Prostate gland (tissue), 2 donors: Measurements from ENCODE around the gene MBNL1. TPM values are rescaled to one million over a fixed set of nuclear protein-coding genes. Genes with fewer than 3 reads are reported as not detected.
"Not testable (repeated sequence)": the region's sequence is repeated elsewhere in the genome, so short reads cannot be mapped to it uniquely, and the experiment has no call there.

Experiments used
- DNase-seq: peaks from one replicate; pipeline ENCODE4 v3.0.0-alpha.2; 2019; ENCODE audit warnings: low spot score
- H3K27ac ChIP-seq, 2 donors: fragments of 200-600 bp; sonication (generic); 2 replicates each; pipeline ENCODE4 v1.5.1; 2017 to 2019
- H3K27me3 ChIP-seq: fragments of 200-600 bp; sonication (generic); replicated peaks from 2 replicates; pipeline ENCODE4 v1.5.1; 2019; ENCODE audit not compliant: insufficient read depth
- H3K36me3 ChIP-seq, 2 donors: fragments of 200-600 bp; sonication (generic); 1 replicate in 1 of 2; 2 replicates in 1 of 2; pipeline versions ENCODE4 v1.5.1 to v1.8.1; 2017 to 2019
- H3K4me1 ChIP-seq: fragments of 200-600 bp; sonication (generic); replicated peaks from 2 replicates; pipeline ENCODE4 v1.5.1; 2019
- H3K4me3 ChIP-seq, 2 donors: fragments of 200-600 bp; sonication (generic); 2 replicates each; pipeline ENCODE4 v1.5.1; 2017 to 2019
- H3K9me3 ChIP-seq: fragments of 200-600 bp; sonication (generic); 2 replicates; pipeline ENCODE4 v1.5.1; 2017
- POLR2A ChIP-seq: fragments of 450-650 bp; IDR thresholded peaks from one replicate; pipeline ENCODE4 v1.6.1; 2016; ENCODE audit warnings: antibody characterized with exemption, mild to moderate bottlenecking
- POLR2AphosphoS5 ChIP-seq: sonication (generic); formaldehyde crosslinking; IDR thresholded peaks from one replicate; pipeline ENCODE4 v1.6.1; 2017; ENCODE audit warnings: antibody characterized with exemption
- WGBS: methylation state at CpG from one replicate; pipeline ENCODE4 v1.1.5; 2018; 5-methylcytosine and 5-hydroxymethylcytosine counted together
- intact Hi-C: fragments of 100-400 bp; cut with DNase I; formaldehyde crosslinking; loops from one replicate; pipeline ENCODE4 v1.14.2; 2022
- total RNA-seq, 2 donors: library from RNA; depleted of rRNA; stranded (reverse); fragments of >200 nt; gene quantifications; one replicate each; pipeline ENCODE4 v1.1.0, GENCODE V29; 2016
- TF ChIP-seq, protein P1 (sequence below), 4 experiments: fragments of 200-600 bp in 2 of 4; fragments of 450-650 bp in 2 of 4; sonication (generic) in 2 of 4; IDR thresholded peaks; 1 replicate in 3 of 4; 2 replicates in 1 of 4; pipeline ENCODE4 v1.5.1; 2016 to 2019; ENCODE audit warnings: antibody characterized with exemption in 4 of 4, mild to moderate bottlenecking in 2 of 4, moderate library complexity in 2 of 4

MBNL1 gene
- total RNA-seq, 2 donors from 2014 or later: 131 to 226 TPM

DNA sequence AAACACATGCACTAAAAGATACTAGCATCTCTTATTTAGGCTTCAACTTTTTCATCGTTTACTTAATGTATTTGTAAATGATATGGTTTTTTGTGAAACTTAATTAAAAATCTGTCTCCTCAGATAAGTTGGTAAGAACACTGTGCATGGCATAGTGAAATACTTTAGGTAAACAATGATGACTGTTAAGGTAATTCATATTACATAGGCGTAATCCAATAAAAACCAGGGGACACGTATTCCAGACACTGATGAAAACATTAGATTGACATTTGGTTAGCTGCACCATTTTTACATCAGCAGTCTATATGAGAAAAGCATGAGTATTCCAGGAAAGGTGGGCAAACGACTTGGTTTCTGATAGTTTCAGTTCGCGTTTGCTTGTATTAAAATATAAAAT lies 170.0 kb downstream of the MBNL1 start:
- Histone ChIP-seq H3K4me1 (no peaks in the 10 kb centered on the region), H3K9me3 (no peaks in the 10 kb centered on the region), H3K27me3 (no peaks in the 10 kb centered on the region), H3K4me3 (no peak overlapping the region), H3K36me3 (no peaks in the 10 kb centered on the region), H3K27ac (no peak overlapping the region)
- WGBS: 79% methylated on average over 6 of the region's 6 CpGs
- TF ChIP-seq, protein P1, sequence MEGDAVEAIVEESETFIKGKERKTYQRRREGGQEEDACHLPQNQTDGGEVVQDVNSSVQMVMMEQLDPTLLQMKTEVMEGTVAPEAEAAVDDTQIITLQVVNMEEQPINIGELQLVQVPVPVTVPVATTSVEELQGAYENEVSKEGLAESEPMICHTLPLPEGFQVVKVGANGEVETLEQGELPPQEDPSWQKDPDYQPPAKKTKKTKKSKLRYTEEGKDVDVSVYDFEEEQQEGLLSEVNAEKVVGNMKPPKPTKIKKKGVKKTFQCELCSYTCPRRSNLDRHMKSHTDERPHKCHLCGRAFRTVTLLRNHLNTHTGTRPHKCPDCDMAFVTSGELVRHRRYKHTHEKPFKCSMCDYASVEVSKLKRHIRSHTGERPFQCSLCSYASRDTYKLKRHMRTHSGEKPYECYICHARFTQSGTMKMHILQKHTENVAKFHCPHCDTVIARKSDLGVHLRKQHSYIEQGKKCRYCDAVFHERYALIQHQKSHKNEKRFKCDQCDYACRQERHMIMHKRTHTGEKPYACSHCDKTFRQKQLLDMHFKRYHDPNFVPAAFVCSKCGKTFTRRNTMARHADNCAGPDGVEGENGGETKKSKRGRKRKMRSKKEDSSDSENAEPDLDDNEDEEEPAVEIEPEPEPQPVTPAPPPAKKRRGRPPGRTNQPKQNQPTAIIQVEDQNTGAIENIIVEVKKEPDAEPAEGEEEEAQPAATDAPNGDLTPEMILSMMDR (IDR thresholded peaks at IDR 0.05): no peak
- TF ChIP-seq POLR2AphosphoS5: no peak
- TF ChIP-seq POLR2A: no peak
- intact Hi-C loops: no loop called here
- DNase-seq: no peak

DNA sequence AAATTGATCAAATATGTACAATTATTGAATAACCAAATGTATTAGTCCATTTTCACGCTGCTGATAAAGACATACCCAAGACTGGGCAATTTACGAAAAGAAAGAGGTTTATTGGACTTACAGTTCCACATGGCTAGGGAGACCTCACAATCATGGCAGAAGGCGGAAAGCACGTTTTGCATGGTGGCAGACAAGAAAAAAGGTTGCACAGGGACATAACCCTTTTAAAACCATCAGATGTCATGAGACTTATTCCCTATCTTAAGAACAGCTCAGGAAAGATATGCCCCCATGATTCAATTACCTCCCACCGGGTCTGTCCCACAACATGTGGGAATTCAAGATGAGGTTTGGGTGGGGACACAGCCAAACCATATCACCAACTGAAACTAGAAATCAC lies 171.5 kb downstream of the MBNL1 start:
- DNase-seq, H3K4me1 ChIP-seq, H3K9me3 ChIP-seq, H3K4me3 ChIP-seq, H3K36me3 ChIP-seq, H3K27ac ChIP-seq, H3K27me3 ChIP-seq, intact Hi-C loops: not testable (repeated sequence)
- WGBS: 93% methylated on average over 5 of the region's 5 CpGs

DNA sequence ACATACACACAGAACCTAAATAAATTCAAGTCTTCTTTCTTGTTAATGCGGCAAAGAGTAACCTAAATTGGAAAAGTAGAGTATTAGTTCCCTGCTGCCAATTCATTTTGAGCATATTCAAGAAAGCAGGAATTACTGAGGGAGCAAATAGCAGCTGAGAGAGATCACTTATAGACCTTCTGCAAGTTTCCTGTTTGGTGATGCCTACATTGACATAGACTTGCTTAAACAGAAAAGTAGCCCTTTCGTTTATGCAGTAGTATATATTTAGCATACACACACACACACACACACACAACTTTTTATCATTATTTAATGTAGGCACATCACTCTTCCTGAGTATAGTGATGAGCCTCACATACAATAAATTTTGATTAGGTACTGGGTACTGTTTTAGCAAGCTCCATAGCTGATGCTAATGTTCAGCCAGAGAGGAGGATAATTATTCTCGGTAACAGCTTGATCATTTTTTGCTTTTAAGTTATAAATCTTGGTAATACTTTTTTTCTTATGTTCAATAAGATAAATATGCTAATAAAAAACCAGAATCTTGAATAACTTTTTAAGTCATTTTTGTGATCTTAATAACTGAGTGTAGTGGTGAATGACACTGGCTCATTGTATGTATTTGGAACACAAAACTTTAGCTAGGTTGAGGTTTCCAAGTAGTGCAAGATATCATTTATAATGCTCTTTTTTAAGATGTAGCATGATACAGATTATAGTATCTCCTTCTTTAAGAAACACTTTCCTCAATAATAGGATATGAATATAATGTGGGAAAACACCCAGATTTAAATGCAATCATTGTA lies 174.7 kb downstream of the MBNL1 start:
- TF ChIP-seq, protein P1 (IDR thresholded peaks at IDR 0.05): no peak
- no peak for TF ChIP-seq POLR2AphosphoS5
- TF ChIP-seq POLR2A: no peak
- Histone ChIP-seq H3K27me3 (no peaks in the 10 kb centered on the region), H3K4me3 (no peak overlapping the region), H3K9me3 (no peaks in the 10 kb centered on the region), H3K36me3 (no peaks in the 10 kb centered on the region), H3K27ac (no peak overlapping the region), H3K4me1 (no peaks in the 10 kb centered on the region)
- intact Hi-C loops: loop anchor here (2.0 kb wide), 1 partner anchor 175 kb away; the partner anchor contains the start of gene MBNL1
- 60% methylated on average over 3 of the region's 3 CpGs for WGBS
- no peak for DNase-seq

DNA sequence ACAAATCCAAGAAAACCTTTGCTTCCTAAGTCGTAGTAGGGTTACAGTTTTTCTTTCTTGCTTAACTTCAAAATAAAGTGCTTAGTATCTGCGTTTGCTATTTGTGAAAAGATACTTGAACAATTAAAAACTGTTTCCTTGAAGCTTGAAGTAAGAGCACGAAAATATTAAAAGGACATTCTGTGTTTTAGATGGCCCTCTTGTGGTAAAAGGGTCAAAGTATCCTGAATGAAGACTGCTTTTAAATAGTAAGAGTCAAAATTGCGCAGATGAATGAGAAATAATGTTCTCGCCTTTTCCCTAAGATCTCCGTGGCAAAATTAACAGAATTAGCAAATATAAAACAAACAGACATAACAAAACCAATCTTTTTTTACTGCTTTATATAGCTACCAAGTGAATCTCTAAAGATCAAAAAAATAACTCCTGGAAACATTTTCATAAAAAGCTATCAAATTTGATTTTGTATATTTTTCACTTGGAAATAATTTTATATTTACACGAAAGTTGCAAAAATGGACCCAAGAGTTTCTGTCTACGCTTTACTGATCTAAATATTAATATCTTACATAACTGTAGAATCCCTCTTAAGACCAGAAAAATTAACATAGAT lies 175.4 kb downstream of the MBNL1 start:
- H3K9me3 ChIP-seq: no peaks in the 10 kb centered on the region
- no peaks in the 10 kb centered on the region for H3K36me3 ChIP-seq
- TF ChIP-seq, protein P1 (IDR thresholded peaks at IDR 0.05): peak; percentile 62 to 86 (median 72)
- no peak for TF ChIP-seq POLR2A
- H3K4me3 ChIP-seq: no peak overlapping the region
- no peaks in the 10 kb centered on the region for H3K27me3 ChIP-seq
- WGBS: 29% methylated on average over 8 of the region's 8 CpGs
- H3K4me1 ChIP-seq: no peaks in the 10 kb centered on the region
- DNase-seq: no peak
- intact Hi-C loops: loop anchor here (2.0 kb wide), 1 partner anchor 175 kb away; the partner anchor contains the start of gene MBNL1
- no peak overlapping the region for H3K27ac ChIP-seq

DNA sequence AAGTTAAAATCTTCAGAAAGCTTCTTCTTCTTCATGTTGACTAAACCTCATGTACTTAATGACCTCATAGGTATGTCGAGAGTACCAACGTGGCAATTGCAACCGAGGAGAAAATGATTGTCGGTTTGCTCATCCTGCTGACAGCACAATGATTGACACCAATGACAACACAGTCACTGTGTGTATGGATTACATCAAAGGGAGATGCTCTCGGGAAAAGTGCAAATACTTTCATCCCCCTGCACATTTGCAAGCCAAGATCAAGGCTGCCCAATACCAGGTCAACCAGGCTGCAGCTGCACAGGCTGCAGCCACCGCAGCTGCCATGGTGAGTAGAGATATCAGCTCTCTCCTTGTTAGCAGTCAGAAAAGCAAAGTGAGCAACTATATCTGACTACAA lies 176.5 kb downstream of the MBNL1 start:
- H3K4me3 ChIP-seq: no peak overlapping the region
- no peak overlapping the region for H3K27ac ChIP-seq
- H3K36me3 ChIP-seq: no peaks in the 10 kb centered on the region
- DNase-seq: no peak
- WGBS: 75% methylated on average over 6 of the region's 6 CpGs
- TF ChIP-seq, protein P1 (IDR thresholded peaks at IDR 0.05): no peak
- TF ChIP-seq POLR2A (no peak), POLR2AphosphoS5 (no peak)
- no peaks in the 10 kb centered on the region for H3K9me3 ChIP-seq
- intact Hi-C loops: loop anchor here (2.0 to 5.0 kb wide), 2 partner anchors 176 to 368 kb away; partner anchors contain the start of gene MBNL1
- no peaks in the 10 kb centered on the region for H3K27me3 ChIP-seq
- H3K4me1 ChIP-seq: no peaks in the 10 kb centered on the region
